COLO668 (cell line): ENCODE measurements around the gene RASGRF1.

Experiments used
- DNase-seq: peaks from one replicate; lab custom pipeline; 2025; ENCODE audit not compliant: unreplicated experiment; lab: John Stamatoyannopoulos, UW

The RASGRF1 gene

DNA sequence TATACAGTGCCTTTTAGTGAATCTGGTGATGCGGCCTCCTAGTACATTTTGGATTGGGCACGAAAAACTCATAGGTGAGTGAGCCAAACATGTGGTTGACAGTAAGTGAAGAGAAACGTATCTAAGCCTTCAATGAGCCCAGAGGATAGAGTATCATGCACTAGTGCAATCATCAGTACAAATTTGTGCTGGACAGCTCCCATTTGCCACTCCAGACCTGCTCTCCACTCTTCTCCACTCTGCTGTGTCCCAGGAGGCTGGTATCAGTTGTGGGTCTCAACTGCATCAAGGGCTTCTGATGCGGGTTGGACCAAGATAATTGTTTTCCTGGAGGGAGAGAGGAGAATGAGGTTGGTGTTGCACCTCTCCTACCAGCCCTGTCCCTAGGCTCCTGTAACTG, 9.1 kb upstream of the RASGRF1 start:
- DNase-seq = no peak

DNA sequence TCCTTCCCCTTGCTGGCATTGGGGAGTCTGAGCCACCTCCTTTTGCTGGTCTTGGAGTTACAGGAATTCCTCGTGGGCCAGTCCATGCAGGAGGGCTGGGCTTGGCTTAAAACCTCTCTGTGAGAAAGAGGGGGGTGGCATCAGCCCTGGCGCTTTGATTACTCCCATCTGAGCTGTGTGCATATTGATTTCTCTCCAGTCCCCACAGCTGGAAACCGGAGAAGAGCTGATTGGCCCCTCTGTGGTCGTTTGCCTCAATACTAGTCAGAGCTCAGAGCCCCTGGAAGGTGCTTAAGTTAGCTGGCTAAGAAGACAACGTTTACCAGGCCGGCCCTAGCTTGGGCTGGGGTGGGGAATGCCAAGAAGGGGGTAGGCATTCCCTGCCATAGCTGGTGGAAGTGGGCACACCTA, 4.0 kb upstream of the RASGRF1 start:
- DNase-seq = no peak

DNA sequence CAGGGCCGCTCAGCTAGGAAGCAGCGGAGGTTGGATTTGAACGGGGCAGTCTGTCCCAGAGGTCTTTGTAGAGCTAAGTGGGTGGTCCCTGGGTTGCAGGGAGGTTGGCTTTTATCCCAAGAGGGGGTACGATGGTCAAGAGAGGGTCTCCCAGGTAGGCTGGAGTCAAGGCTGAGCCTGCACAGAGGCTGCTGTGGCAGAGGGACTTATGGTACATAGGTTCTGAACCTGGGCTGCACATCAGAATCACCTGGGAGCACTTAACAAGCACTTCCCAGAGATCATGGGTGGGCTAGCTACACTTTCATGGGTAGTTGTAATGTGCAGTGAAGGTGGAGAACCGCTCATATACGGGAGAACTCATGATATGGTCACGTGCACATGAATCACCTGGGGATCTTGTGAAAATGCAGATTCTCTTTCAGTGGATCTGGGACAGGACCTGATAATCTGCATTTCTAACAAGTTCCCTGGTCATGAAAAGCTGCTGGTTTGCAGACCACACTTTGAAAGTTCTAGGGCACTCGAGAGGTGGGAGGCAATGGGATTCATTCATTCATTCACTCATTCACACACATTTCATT, 2.9 kb upstream of the RASGRF1 start:
- DNase-seq = no peak

DNA sequence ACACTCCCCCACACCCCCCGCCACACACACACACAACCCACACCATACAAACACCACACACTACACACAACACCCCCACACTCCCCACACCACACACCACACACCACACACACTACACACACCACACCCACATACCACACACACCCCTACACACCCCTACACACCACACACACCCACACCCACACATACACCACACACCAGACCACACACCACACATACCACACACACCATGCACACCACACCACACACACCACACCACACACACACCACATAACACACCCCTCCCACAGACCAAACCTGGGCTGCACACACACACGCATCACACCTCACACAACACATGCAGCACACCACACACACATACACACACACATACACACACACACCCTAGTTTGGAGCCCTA, 1.8 kb upstream of the RASGRF1 start:
- no peak for DNase-seq

DNA sequence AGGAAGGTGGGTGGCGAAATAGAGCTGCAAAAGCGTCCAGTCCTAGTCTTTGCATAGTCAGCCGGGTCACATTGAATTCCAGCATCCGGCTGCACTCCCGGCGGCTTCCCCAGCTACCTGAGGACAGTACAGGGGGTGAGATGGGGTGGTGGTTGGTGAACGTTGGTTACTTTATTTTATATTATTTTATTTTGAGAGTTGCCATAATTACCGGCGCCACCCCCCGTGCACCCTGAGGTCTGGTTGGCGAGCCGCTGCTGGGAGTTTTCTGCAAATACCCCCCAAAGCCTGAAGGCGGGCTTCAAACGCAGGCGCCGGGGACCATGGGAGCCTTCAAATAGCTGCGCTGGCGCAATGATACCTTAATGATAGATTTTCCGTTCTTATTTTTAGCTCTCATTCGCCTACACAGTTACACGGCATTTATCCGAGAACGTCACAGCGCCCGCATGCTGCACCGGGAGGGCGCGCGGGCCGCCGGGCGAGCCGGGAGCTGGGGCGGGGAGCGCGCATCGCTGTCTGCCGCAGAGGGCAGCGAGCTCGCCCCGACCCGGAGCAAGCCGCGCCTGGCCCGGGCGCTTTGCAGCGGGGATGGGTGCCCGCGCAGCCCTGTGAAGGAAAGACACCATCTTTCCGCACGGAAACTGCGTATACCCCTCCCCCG, 756 bp upstream of the RASGRF1 start:
- DNase-seq = peak; percentile 31

DNA sequence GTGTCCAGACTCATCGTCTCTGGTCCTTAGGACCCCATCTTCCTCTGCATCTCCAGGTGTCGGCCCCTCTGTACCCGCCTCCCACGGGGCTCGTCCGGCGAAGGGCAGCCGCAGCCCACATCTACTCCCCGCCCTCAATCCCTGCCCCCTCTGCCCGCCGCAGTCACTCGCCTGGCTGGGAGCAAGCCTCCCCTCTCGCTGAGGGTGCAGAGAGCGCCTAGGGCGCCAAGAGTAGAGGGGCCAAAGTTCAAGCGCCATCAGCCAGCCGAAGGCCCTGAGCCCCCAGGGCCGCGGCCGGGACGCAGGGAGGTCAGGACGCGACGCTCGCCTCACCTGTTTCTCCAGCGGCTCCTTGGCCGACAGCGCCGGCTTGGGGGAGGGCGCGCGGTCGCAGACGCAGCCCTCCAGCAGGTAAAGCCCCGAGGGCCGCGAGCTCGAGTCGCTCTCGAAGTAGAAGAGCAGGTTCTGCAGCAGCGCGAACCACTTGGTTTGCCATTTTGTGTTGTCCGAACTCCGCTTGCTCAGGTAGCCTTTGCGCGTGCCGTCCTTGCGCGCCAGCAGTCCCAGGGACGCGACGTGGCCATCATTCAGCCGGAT, 592 bp downstream of the RASGRF1 start:
- DNase-seq = peak; percentile 18

DNA sequence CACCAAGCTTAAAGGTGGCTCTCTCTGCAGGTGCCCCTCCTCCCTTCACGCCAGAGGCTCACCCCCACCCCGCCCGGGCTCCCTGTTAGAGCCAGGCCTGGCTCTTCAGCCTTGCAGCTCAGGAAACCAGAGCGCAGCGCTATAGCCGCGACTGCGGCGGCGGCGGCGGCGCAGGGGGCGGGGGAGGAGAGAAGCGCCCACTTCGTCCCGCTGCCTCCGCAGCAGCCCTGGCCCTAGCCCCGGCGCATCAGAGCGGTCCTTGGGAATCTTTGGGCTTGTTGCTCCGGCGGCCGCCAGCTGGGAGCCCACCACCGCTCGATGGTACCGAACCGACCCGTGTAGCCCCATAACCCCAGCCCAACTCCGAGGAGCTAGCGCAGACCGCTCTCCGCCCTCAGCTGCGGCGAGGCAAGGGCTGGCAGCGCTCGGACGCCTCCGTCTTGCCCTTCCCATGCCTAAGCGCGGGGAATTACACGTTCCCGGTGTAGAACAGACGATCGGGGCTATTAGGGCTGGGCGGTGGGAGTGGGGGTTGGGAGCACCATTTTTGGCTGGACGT, 1.2 kb downstream of the RASGRF1 start:
- no peak for DNase-seq

DNA sequence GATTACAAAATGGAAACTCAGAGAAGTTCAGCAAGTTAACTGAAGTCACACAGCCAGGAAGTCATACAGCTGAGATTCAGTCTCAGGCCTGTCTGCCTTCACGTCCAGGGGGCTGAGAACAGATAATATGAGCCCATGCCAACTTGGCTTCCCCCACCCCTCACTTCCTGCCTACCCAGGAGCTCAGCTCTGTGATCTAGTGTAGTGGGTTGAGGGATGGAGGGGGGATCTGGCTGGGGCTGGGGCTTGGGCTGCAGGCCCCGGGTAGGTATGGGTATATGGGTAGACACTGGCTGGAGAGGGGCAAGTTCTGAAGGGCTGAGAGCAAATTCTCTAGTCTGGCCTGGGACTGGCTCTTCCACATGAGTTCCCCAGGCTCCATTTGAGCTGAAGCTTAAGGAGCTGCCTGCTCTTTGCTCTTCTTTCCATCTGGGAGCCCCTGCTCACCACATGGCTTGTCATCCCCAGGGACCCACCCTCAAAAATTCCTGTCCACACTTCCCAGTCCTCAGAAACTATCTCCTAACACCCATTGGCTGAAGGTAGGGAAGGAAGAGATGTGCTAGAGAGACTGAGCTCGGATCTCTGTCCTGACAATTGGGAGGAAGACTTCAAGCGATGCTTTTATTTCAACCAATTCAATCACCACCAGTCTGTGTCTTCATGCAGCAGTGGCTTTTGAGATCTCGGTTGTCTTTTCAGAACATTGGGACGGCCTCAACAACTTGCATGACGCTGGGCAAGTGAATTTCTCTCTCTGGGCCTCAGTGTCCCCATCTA, 2.0 kb downstream of the RASGRF1 start:
- no peak for DNase-seq

DNA sequence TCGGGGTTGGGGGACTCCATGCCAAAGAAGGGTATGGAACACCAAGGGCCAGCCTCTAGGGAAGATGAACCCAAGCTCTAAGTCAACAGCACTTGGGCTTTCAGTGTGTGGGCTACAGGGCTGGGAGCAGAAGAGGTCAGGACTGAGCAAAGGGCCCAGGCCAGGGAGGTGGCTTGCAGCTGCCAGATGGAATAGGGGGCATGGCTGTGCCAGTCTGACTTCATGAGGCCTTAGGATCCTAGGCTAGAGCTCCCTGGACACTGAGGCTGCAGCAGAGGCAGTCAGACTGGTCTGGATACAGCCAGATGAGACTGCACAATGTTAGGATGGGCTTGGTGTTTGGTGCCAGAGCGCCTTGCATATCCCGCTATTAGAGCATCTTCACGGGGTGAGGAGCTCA, 3.8 kb downstream of the RASGRF1 start:
- DNase-seq = no peak

DNA sequence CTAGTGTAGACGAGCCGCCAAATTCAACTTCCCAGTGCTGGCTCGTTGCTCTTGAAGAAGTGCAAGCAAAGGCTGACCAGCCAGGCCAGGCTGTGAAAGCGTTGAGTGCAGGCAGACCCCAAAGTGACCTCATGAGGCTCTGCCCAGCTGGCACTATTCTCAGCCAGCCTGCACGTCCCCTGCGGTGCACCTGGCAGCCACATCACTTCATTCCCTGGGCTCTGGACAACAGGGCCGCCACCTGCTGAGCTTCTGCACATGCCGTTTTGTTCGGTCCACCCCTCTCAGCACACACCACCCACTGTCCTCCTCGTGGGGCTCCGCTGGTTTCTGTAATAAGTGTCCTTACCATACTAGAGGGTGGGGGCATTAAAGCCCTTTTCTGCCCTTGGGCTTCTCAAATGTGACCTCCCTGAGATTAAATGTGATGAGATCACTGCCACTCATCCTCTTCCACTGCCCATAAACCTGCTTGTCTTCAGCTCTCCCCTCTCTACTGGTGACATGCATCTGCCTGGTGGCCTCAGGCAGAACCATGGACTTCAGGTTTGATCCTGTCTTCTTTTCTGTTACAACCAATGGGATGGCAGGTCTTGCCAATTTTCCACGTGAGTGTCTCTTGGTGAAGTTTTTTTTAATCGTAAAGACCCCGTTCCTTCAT, 6.1 kb downstream of the RASGRF1 start:
- DNase-seq = peak; percentile 24

DNA sequence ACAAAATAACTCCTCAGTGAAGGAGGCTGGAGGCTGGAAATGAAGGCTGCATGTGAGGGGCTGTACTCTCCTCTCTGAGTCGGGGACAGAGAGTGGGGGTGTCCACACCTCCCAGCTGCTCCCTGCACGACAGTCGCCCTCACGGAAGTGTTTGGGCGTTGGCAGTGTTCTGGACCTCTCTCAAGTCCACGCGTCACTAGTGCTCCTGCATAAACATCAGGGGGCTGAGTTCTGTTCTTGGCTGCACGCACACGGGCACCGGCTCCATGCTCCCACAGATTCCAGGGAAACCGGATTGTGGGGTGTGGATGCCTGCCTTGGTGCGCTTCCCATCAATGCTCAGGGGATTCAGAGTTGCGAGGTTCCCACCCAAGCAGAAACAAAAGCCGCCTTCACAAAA, 7.4 kb downstream of the RASGRF1 start:
- DNase-seq = no peak

DNA sequence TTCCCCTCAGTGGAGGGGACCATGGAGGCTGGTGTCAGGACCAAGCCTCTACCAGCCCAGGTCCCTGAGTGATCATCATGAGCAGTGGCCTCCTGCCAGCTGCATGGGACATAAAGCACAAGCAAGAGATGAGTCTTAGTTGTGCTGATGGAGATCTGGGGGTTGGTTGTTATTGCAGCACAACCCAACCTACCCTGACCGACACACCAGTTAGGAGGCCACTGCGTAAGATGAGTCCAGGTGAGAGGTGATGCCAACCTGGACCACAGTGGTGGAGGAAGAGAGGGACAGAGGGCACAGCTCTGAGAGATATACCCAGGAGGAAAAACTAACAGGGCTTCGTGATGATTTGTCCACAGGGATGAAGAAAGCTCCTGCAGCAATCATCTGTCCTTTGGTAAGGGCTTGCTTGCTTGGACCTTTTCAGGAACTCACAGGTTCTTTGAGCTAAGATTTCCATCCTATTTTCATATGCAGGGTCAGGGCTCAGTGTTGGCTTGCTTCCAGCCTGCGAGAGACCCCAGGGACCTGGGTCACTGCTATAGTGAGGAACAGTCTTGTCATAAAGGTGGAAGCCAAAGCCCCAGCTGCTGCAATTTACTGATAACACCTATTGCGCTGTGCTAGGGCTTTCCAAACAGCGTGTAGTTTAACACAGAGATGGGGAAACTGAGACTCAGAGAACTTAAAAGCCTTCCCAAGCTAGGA, 8.1 kb downstream of the RASGRF1 start:
- no peak for DNase-seq

DNA sequence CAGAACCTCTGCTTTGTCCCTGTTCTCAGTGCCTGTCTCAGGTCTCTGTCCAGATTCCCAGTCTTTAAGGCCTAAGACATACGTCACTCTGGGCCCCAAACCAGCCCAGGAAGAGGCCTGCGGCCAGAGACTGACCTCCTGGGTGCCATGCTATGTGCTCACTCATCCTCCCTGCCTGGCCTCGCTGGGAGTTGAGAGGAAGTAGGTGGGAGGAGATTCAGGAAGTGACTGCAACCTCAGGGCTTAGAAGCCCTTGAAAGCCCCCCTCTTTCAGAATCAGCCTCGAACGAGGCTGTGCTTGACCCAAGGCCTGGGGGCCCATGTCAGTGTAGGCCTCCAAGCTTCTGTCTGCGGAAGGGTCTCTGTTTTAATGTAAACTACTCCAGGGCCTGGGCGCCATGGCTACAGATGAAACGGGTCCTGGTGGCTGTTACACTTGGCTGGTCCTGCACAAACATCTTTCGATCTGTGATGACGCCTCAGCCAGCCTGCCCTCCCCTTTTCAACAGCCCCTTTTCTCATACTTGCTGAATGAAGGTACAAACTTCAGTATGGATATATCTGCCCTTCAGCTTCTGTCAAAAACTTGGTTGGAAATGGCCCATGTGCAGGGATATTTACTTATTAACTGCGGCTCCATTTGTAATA, 11.7 kb downstream of the RASGRF1 start:
- no peak for DNase-seq

DNA sequence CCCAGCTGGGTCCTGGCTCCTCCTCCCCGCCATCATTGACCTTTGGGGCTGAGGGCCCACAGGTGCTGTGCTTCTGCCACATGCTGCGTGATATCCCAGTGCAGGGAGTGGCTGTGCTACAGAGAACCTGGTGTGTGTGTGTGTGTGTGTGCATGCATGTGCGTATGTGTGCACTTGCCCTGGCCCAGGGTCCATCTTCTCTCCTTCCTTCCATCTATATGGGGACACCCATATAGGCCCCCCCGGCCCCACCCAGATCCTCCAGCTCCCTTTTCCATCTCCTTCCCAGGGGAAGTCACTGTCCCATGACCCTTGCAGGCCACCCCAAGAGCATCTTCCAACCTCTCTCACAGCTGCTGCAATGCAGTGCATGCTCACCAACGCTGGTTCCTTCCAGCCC, 12.6 kb downstream of the RASGRF1 start:
- DNase-seq = no peak

DNA sequence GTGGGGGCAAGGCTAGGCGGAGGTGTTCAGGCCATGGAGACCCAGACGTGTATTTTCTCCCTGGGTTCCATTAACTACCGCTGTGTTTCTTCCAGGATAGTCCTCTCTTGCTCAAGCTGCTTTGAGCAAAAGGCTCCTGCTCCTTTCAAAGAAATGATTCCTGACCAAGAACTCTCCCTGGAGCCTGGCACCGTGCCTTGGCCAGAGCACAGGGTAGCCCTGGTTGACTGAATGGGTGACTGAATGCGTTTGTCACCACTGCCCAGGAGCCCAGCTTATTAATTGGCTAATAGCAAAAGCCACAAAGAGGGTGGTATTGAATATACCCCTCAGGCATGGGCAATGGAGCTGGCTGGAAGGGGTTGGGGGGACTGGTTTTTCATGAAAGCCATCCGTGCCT, 13.9 kb downstream of the RASGRF1 start:
- DNase-seq = no peak

DNA sequence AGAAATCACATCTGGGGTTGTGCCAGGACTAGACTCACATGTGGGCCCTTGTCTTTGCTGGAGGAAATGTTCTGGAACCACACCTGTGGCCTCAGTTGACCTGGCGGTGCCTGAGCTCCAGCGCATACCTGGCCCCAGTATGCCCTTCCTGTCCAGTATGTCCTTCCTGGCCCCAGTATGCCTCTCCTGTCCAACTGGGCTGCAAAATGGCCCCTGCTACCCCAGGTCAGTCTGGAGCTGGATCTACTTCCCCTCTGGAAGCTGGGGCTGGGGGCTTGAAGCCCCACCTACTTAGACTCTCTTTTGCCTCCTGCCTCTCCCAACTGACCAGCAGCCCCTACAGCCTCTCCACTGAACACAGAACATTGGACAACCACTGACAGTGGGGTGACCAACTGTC, 15.3 kb downstream of the RASGRF1 start:
- no peak for DNase-seq

DNA sequence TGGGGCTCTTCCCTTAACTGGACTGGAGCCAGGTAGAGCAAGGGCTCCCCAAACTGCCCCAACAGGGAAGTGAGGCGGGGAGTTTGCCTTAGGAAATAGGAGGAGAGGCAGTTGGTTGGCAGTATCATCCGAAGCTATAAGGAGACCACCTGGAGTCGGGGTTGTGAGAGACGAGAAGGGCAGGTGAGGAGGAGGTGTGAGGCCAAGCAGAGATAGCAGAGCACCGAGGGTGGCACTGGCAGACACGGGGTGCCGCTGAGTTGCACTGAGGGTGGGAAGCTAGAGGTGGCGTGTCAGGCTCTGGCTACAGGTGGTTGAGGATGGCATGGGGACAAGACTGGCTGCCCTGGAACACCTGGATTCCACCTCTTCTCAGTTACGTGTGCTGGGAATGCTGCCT, 17.2 kb downstream of the RASGRF1 start:
- no peak for DNase-seq

DNA sequence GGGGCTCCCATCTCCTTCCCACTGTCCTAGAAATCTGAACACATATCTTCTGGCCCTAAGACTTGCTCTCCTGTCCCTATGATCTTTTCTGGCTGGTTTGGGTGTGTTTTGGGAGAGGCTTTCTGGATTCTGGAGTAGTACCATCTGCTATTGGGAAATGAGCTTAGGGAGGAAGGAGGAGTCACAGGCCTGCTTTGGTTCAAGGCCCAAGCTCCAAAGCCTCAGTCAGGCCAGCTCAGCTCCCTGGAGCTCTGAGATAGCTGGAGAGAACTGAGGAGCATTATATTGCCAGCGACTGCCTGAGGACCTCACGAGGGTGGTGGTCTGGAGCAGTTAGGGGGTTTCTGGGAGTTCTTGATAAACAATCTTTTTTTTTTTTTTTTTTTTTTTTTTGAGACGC, 18.7 kb downstream of the RASGRF1 start:
- no peak for DNase-seq

DNA sequence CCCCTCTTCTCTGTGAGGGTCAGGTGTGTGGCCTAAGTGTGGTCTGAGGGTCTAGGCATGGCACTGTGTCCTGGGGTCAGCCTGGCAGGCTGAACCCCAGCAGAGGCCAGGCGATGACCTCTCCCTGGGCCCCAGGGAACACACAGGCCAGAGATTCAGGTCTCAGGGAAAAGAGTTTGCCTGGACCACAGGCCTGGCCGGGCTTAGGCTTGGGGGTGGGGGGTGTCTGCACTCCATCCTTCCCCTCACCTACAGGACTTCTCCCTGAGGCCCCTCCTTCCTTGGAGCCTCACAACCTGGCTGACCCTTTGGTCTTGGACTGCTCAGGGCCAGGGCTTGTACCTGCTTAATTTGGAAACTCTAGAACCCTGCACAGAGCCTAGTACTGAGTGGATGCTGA, 21.8 kb downstream of the RASGRF1 start:
- DNase-seq = no peak

DNA sequence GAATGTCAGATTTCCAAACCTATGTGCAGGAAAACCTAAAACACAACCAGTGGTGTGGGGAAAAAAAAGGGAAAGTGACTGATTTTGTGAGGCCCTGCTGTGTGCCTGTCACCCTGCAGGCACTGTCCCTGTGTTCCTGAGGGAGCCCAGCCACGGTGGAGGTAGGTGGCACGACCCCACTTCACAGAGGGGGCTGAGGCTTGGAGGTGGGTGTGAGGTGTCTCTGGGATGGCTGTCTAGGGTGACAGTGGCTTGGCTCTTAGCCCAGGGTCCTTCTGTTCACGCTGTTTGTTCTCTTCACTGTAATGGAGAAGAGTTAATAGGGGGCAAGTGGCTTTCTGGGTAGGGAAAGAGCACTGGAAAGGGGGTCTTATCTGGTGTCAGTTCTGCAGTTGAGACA, 22.6 kb downstream of the RASGRF1 start:
- DNase-seq = no peak
